KG1 (cell line): ENCODE data around the gene GJC3.
"Not testable (repeated sequence)": the region's sequence is repeated elsewhere in the genome, so short reads cannot be mapped to it uniquely, and the experiment has no call there.

Experiments
- DNase-seq: peaks from one replicate; lab custom pipeline; 2025; lab: John Stamatoyannopoulos, UW

GJC3 gene

DNA sequence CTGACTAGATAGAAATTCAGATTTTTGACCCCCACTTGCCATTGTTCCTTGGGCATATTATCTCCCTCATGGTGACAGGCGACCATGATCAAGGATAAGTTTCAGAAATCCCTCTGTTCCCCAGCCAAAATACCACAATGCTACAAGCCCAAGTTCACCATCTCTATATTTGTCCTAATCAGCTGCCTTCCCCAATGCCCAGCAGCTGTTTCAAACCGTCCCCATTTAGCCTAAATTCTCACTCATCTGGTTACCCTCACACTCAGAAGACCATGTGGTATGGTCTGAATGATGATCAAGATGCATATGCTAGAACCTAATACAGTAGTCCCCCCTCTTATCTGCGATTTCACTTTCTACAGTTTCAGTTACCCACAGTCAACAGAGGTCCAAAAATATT is 956 bp upstream of the GJC3 start:
- DNase-seq = no peak

DNA sequence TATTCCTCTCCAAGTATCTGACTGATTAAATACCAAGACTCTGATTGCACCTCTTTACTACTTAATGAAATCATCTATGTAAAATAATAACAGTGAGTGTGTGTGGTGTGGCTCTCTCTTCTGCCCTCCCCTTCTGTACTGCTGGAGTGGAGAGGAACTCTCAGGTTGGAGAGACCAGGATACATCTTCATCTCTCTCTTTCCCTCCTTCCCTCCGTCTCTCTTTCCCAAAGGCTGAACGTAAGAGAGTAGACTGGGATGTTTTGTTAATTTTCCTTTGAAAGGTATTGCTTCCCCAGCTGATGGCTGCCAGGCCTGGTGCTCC is 272 bp upstream of the GJC3 start:
- no peak for DNase-seq

DNA sequence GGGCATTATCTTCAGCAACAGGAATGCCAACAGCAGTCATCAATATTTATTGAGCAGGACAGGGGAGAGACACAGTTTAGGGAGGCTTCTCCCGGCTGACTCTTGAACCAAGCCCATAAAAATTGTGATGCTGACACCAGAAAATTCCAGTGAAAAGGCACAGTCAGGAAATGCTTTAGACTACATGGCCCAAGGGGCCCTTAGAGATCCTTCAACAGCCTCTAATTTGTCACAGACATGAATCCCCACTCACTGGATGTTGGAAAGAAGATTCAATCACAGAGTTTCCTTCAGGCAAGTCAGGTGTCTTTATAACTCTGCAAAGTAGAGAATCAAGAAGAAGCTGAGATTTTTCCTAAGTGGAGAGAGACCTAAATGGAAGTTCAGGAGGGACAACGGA is 1.2 kb downstream of the GJC3 start:
- DNase-seq = no peak

DNA sequence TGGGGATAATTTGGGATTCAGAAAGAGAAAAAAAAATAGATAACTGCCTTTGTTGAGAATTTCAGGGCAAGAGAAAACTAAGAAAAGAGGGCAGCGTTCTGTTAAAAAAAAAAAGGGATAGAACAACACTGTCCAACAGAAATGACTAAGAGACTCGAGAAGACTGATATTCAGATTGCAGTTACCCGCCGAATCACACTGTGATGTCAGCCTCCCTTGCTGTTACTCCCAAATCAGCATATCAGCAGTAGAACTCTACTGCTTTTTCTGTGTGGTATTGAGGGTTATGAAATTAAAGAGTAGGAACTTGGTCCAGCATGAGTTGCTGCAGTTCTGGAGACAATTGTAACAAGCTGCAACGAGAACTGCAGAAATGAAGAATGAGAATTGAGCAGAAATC is 1.9 kb downstream of the GJC3 start:
- DNase-seq = no peak

DNA sequence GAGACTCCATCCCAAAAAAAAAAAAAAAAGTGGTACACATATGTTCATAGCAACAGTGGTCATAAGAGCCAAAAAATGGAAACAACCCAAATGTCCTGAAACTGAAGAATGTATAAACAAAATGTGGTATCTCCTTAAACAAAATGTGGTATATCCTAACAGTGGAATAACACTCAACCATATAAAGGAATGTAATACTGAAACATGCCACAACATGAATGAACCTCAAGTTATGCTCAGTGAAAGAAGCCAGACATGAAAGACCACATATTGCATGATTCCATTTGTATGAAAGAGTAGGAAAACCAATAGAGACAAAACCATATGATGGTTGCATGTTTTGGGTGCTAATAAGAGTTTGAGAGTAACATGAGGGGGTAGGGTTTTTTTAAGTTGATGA is 3.1 kb downstream of the GJC3 start:
- no peak for DNase-seq

DNA sequence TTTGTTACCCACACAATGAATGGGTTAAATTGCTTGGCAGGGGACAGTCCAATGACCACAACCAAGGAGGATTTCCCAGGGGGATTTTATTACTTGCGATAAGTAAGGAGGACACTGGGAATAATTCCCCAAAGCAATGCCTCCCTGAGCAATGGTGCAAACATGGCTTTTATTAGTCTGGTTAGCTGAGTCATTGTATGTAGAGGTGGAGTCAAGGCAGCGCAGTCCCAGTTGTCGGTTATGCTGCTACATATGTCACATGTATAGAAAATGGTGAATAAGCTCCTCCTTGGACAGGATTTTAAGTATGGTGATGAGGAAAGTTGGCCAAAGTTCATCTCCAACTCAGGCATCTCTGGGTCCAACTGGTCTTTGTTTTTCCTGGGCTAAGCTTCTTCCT is 6.2 kb downstream of the GJC3 start:
- DNase-seq = no peak

DNA sequence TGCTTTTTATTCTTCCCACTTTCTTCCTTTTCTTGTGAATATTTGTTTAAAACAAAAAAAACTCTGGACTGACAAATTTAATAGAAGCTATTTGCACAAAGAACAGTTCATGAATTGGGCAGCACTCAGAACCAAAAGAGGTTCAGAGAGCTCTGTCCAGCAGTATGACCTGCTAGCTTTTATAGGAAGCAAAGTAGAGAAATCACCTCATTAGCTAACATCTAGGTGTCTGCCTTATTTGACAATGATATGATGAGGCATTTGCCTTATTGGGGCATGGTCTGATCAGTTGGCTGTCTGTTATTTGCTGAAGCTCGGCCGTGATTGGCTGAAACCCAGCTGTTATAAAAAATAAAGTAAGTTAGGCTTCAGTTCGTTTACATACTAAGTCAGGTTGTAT is 9.3 kb downstream of the GJC3 start:
- DNase-seq = no peak

DNA sequence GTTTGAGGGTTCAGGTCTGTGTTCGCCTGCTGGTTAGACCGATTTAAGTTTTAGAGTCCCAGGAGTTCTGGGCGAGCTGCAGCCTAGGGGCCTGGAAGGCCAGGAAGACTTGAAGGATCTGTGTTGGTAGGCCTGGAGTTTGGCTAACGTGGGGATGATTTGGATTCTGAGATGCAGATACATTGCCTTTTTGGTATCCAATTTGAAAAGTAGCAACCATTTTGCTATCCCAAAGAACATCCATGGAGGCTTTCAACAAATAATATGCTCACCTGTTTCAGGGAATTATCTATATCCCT is 9.7 kb downstream of the GJC3 start:
- no peak for DNase-seq

DNA sequence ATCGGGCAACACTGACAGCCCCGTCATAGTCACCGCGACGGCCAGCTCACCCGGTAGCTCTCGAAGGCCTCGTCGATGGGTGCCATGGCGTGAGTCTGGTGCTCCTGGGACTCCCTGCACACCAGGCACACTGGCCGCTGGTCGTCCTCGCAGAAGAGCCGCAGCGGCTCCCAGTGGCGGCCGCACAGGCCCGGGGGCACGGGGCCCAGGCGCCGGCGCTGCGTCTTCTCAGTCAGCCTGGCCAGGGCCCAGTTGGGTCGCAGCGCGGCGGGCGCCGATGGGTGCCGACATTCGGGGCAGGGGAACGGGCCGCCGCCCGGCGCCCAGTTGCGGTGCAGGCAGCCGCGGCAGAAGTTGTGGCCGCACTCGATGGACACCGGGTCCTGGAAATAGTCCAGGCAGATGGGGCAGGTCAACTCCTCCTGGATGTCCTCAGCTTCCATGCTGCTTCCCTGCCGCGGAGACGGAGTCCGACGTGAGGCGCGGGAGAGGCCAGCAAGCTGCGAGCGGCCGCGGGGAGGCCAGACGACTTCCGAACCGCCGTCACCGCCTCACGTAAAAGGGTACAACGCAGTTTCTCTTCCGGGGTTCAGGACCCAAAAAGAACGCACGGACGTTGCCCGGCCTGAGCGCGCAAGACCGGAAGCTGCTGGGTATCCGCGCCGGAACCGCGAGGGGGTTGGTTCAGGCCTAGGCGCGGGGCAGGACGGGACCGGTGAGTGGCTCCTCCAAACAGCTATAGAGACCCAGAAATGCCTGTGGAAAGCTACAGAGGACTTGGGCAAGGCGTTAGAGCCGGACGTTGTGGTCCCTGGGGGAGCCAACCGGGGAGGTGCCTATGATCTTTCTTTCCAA is 10.2 kb downstream of the GJC3 start, which contains the start of gene TRIM4:
TSS of gene TRIM4 (minus strand) at position 572 of the 855 bp plus-strand sequence. CDS start at position 443, 129 bp downstream.
- peak; percentile 19 for DNase-seq

DNA sequence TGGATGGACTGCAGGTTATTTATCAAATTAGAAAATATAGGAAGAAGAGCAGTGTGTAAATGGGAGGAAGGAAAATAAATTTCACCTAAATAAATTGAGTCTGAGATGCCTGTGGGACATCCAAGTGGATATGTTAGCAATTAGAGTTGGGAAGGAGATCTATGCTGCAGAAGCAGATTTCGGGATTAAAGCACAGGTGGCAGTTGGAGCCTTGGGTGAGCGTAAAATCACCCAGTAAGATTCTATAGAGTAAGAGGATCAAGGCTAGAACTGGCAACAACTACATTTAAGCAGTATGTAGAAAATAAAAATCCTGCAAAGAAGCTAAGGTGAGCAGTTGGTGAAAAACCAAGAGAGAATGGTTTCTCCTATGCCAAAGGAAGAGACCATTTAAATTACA is 18.4 kb downstream of the GJC3 start:
- no peak for DNase-seq

DNA sequence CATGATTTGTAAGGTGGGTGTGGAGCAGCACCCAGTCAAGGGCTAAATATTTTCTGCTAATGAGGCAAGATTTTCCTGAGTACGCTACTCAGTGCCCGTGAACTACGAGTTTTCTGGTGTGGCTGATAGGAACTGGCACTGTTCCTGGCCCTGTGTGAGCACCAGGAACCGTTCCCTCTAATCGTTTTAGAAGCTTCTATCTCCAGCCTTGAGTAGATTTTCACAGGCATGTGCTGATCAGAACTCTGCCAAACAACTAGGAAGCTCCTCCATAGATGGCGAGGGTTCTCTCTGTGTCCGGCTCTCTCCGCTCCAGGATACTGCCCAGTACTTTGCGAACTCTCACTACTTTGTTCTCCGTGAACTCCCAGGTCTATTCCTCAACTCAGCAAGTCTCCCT is 27.8 kb downstream of the GJC3 start:
- no peak for DNase-seq

DNA sequence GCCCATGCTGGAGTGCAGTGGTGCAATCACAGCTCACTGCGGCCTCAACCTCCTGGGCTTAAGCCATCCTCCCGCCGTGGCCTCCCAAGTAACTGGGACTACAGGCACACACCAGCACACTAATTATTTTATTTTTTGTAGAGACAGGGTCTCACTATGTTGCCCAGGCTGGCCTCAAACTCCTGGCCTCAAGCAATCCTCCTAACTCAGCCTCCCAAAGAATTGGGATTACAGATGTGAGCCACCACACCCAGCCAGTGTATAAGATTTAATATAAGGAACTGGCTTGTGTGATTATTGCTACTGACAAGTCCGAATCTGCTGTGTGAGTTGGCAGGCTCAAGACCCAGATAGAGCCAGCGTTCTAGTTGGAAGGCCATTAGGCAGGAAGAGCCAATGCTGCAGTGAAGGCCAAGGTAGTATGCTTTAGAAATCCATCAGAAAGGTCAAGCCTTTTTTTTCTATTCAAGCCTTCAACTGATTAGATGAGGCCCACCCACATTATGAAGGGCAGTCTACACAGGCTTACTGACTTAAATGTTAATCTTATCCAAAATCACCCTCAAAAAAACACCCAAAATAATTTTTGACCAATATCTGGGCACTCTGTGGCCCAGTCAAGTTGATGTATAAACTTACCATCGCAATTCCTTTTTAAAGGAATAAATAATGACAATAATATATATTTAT is 29.4 kb downstream of the GJC3 start:
- no peak for DNase-seq

DNA sequence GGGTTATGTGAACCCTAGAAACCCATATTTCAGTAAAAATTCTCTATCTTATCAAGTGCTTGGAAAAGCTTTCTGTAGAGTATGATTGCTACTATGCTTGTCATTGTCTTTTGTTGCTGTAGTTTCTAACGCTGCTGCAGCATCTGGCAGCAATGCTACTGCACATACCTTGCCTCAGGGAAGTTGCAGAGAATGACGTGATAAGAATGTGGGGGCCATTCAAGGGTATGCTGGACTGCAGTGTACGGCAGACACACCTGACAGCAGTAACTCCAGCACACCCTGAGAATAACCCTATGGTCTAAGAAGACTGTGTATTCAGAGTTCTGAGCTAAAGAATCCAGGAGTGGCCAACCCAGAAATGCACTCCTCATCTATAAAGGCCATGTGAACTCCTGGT is 30.6 kb downstream of the GJC3 start:
- DNase-seq = no peak

DNA sequence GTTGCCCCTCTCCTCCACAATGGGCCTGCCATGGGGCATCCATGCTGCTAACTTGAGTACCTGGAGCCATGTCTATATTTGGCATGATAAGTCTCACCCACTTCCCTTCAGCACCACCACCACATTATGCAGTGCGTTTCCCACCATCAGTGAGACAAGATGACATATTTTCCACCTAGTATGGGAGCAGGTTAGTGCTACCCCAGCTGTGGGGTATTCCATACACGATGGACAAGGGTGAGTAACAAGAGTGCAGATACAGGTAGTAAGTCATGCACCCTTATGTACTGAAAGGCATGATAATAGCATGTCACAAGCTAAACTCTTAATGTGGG is 31.4 kb downstream of the GJC3 start:
- no peak for DNase-seq

DNA sequence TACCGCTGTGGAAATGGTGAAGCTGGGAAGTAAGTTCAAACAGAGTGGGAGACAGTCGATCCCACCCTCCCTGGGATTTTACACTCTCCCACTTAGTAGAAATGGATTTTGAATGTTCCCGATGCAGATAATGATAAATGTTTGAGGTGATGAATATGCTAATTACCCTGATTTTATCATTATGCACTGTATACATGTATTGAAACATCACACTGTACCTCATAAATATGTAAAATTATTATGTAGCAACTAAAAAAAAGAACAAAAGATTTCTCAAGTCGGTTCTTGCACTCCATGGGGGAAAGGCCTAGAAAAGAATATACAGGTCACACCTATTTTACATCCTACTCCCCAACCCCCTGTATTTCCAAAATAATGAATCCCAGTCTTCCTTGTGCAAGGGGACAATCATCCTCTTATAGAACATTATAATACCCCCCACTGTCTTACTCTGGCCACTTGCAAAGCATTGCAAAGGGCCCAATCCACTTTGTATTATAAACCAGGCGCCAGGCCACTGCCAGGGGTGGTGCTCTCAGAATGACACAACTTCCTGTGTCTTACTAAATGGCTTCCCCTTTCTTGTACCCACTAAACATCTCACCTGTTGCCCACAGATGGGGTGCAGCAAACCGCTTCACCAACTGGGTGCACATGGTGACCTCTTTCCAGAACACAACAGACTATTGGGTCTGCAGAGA is 31.9 kb downstream of the GJC3 start:
- no peak for DNase-seq

DNA sequence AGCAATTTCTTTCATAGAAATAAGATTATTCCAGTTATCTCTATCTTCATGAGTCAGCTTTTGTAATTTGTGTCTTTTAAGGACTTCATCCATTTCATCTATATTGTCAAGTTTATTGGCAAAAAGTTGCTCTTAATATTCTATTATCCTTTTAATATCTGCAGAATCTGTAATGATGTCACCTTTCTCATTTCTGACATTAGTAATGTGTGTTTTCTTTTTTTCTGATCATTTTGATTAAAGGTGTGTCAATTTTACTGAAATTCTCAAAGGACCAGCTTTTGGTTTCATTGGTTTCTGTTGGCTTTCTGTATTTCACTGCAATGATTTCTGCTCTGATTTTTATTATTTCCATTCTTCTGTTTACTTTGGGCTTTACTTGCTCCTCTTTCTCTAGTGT is 34.7 kb downstream of the GJC3 start:
- DNase-seq = no peak

DNA sequence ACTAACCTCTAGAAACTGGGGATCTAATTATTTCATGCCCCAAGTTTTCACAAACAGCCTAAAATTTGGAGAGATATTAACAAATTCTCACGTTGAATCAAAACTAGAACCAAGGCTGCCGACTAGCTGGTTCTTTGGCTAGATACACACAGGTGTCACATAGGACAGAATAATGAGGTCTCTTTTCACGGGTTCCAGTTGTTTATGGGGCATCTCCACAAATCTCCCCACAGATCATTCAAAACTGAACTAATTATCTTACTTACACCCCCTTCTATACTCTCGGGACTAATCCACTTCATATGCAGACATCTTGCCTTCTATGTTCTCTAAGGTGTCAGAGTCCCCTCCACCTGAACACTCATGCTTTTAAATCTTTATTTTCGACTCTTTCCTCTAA is 36.1 kb downstream of the GJC3 start:
- no peak for DNase-seq

DNA sequence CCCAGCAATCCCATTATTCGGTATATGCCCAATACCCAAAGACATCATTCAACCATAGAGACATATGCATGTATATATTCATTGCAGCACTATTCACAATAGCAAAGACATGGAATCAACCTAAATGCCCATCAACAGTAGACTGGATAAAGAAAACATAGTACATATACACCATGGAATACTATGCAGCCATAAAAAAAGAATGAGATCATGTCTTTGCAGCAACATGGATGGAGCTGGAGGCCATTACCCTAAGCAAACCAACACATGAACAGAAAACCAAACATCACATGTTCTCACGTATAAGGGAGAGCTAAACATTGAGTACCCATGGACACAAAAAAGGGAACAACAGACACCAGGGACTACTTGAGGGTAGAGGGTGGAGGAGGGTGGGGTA is 39.1 kb downstream of the GJC3 start:
- not testable (repeated sequence) for DNase-seq

DNA sequence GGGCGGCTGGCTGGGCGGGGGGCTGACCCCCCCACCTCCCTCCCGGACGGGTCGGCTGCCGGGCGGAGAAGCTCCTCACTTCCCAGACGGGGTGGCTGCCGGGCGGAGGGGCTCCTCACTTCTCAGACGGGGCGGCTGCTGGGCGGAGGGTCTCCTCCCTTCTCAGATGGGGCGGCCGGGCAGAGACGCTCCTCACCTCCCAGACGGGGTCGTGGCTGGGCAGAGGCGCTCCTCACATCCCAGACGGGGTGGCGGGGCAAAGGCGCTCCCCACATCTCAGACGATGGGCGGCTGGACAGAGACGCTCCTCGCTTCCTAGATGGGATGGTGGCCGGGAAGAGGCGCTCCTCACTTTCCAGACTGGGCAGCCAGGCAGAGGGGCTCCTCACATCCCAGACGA is 41.1 kb downstream of the GJC3 start:
- not testable (repeated sequence) for DNase-seq

DNA sequence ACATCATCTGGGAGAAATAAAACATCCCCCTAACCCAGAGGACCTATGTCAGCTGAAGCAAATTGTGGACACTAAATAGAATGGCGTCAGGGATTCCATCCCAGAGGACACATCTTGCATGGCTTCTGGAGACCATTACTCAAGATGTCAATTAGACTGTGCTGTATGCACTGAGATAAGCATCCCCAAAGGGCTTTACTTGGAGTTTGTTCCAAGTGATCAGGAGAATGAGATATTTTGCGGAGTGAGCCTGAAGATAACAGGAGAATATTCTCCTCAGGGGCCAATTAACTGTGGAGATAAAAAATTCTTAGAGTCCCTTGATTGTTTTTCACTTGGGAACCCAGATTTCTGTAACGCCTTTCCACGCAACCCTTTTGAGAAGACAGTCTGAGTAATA is 48.0 kb downstream of the GJC3 start:
- DNase-seq = no peak

DNA sequence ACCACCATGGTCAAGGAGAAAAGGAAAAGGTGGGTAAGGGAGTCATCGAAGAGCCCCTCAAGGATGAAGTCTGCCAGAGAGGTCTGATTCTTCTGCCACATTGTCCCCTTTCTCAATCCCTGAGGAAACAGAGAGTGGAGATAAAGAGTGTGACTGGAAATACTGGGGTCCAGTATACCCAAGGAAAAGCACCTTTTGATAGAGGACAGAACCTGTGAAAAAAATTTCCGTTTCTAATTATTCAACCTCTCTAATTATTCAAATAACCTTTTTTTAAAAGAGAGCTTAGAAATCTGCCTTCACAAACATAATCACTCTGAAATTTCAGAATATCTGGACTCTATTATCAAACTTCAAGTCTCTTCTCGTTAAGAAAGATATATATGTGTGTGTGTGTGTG is 52.5 kb downstream of the GJC3 start, which contains the start of gene OR2AE1:
TSS of gene OR2AE1 (minus strand) at position 101 of the 400 bp plus-strand sequence. CDS start at position 101, 0 bp downstream.
- no peak for DNase-seq

DNA sequence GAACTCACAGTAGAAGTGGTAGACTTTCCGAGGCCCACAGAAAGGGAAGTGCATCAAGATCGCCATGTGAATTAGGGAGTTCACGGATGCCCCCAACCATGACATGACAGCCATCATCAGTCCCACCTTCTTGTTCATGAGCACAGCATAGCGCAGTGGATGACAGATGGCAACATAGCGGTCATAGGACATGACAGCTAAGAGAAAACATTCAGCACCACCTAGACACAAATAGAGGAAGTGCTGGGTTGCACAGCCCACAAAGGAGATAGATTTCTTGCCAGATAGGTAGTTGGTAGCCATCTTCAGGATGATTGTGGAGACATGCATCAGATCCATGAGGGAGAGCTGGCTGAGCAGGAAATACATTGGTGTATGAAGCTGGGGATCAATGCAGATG is 52.9 kb downstream of the GJC3 start:
- DNase-seq = no peak
